Measurements from ENCODE around the gene VWF.

VWF gene

GRCh38 chr12:5910790-5911548 is 213.5 kb downstream of the VWF start:
- DNase-seq (ENCODE audit: low spot score): no peak

- DNase-seq (ENCODE audit: low spot score): no peak
These were observed 214.9 kb downstream of the VWF start for GRCh38 chr12:5909560-5909959.

GRCh38 chr12:5908251-5908650 is 216.2 kb downstream of the VWF start:
- no peak for DNase-seq (ENCODE audit: low spot score)

- no peak for DNase-seq (ENCODE audit: low spot score)
These were observed 216.7 kb downstream of the VWF start for GRCh38 chr12:5907807-5908206.

- DNase-seq (ENCODE audit: low spot score): no peak
These were observed 218.7 kb downstream of the VWF start for GRCh38 chr12:5905757-5906156.

- no peak for DNase-seq (ENCODE audit: low spot score)
These were observed 219.5 kb downstream of the VWF start for GRCh38 chr12:5904969-5905368.

GRCh38 chr12:5904441-5904840 is 220.0 kb downstream of the VWF start:
- no peak for DNase-seq (ENCODE audit: low spot score)

GRCh38 chr12:5902736-5903135 is 221.7 kb downstream of the VWF start:
- DNase-seq (ENCODE audit: low spot score): no peak

- no peak for DNase-seq (ENCODE audit: low spot score)
These were observed 223.1 kb downstream of the VWF start for GRCh38 chr12:5901416-5901815.

GRCh38 chr12:5900533-5901205 is 223.8 kb downstream of the VWF start:
- DNase-seq (ENCODE audit: low spot score): no peak

- DNase-seq (ENCODE audit: low spot score): no peak
These were observed 224.4 kb downstream of the VWF start for GRCh38 chr12:5900076-5900475.

GRCh38 chr12:5899675-5900074 is 224.8 kb downstream of the VWF start:
- DNase-seq (ENCODE audit: low spot score): no peak

- DNase-seq (ENCODE audit: low spot score): no peak
These were observed 225.6 kb downstream of the VWF start for GRCh38 chr12:5898874-5899273.
